Measurements from ENCODE around the gene KCTD16. TPM values are rescaled to one million over a fixed set of nuclear protein-coding genes. Genes with fewer than 3 reads are reported as not detected.

KCTD16 gene
- total and polyA plus RNA-seq, 2 experiments from 2014 or later: 0.02 to 0.76 TPM

DNA sequence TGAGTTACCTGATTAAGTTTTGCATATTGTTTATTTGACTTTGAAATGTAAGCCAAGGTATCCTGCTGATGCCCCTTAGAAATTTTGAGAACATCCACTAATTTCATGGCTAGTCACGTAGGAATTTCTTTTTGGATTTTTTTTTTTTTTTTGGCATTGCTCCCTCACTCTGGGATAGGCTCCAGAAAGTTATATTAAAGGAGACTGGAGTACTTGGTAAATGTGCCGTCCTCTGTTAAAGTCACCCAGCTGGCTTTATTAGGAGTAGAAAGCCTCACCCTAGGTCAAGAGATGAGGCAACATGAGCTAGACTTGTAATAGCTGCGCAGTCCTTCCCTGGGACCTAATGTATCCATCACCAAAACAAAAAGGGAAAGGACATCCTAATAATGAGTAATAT is 3.1 kb downstream of the KCTD16 start:
- Mint-ChIP-seq H3K9me3 (no peaks in the 10 kb centered on the region), H3K27me3 (ENCODE audit: insufficient read depth, low read depth, poor library complexity) (peaks cover 7% of the 10 kb centered on the region), H3K27ac (no peak overlapping the region), H3K4me1 (peaks cover 9% of the 10 kb centered on the region), H3K36me3 (ENCODE audit: low read depth) (peaks cover 1% of the 10 kb centered on the region), H3K4me3 (no peak overlapping the region)
- Histone ChIP-seq H3K27me3 (ENCODE audit: insufficient read depth) (no peaks in the 10 kb centered on the region), H4K20me1 (replicated peaks; ENCODE audit: insufficient read depth) (no peaks in the 10 kb centered on the region), H3K27ac (ENCODE audit: low read depth) (no peak overlapping the region), H3K79me2 (replicated peaks; ENCODE audit: insufficient read depth) (peaks cover 14% of the 10 kb centered on the region), H3K36me3 (ENCODE audit: insufficient read depth) (0 out of 2 replicates have a peak, but pooled peaks cover 1% of the 10 kb centered on the region), H3K4me1 (ENCODE audit: insufficient read depth) (peaks cover 7% of the 10 kb centered on the region; the same call in 1 of the 2 replicates), H3K9me2 (ENCODE audit: insufficient read depth) (peaks cover 5% of the 10 kb centered on the region; the same call in 1 of the 2 replicates), H3F3A (replicated peaks; ENCODE audit: low read depth) (no peaks in the 10 kb centered on the region), H2AFZ (no peak overlapping the region), H3K4me3 (no peak overlapping the region), H3K4me2 (no peak overlapping the region)
- DNase-seq (ENCODE audit: low spot score) (no peak), ATAC-seq (no peak)
- TF ChIP-seq REST (IDR thresholded peaks at IDR 0.05; ENCODE audit: unreplicated experiment) (no peak), EZH2phosphoT487 (IDR thresholded peaks at IDR 0.05; ENCODE audit: unreplicated experiment) (no peak), POLR2AphosphoS5 (IDR thresholded peaks at IDR 0.05; ENCODE audit: low read depth) (no peak), ZNF114 (CRISPR knock-in tag; IDR thresholded peaks at IDR 0.05) (no peak), STAT1 (IDR thresholded peaks at IDR 0.05; ENCODE audit: unreplicated experiment) (no peak), EZH2 (IDR thresholded peaks at IDR 0.05; ENCODE audit: low read depth, unreplicated experiment) (no peak), JUNB (IDR thresholded peaks at IDR 0.05; ENCODE audit: unreplicated experiment) (no peak), CREB1 (CRISPR knock-in tag; IDR thresholded peaks at IDR 0.05; ENCODE audit: low read depth) (no peak), ZNF462 (CRISPR knock-in tag; IDR thresholded peaks at IDR 0.05) (no peak), CTCF (conservative IDR thresholded peaks at IDR 0.05; ENCODE audit: low read depth in 2 of 2) (no peak), ZNF331 (CRISPR knock-in tag; IDR thresholded peaks at IDR 0.05; ENCODE audit: low read depth) (no peak), NANOG (IDR thresholded peaks at IDR 0.05; ENCODE audit: borderline replicate concordance) (no peak)
- TF ChIP-seq, protein P1, sequence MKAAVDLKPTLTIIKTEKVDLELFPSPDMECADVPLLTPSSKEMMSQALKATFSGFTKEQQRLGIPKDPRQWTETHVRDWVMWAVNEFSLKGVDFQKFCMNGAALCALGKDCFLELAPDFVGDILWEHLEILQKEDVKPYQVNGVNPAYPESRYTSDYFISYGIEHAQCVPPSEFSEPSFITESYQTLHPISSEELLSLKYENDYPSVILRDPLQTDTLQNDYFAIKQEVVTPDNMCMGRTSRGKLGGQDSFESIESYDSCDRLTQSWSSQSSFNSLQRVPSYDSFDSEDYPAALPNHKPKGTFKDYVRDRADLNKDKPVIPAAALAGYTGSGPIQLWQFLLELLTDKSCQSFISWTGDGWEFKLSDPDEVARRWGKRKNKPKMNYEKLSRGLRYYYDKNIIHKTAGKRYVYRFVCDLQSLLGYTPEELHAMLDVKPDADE (IDR thresholded peaks at IDR 0.05): no peak
